WERI-Rb-1 (cell line): Measurements from ENCODE around the gene IGFBP5.

Source experiments
- DNase-seq: peaks from one replicate; pipeline ENCODE4 v3.0.0-alpha.2; 2020
- H3K27ac ChIP-seq: fragments of 250-450 bp; sonication (Bioruptor Pico); 2 replicates; pipeline ENCODE4 v1.5.1; 2020; ENCODE audit warnings: mild to moderate bottlenecking, moderate library complexity
- H3K27me3 ChIP-seq: fragments of 250-450 bp; sonication (Bioruptor Pico); 2 replicates; pipeline ENCODE4 v1.5.1; 2021; ENCODE audit warnings: mild to moderate bottlenecking, low read depth, moderate library complexity; ENCODE audit not compliant: insufficient read depth, severe bottlenecking
- H3K36me3 ChIP-seq: fragments of 250-450 bp; sonication (Bioruptor Pico); 2 replicates; pipeline ENCODE4 v1.5.1; 2020; ENCODE audit warnings: mild to moderate bottlenecking, moderate library complexity
- H3K4me3 ChIP-seq: 2 replicates; pipeline ENCODE4 v1.5.1; 2011; ENCODE audit warnings: low read depth, mild to moderate bottlenecking, control low read depth, low read length
- H3K9me3 ChIP-seq: fragments of 250-450 bp; sonication (Bioruptor Pico); 2 replicates; pipeline ENCODE4 v1.5.1; 2021; ENCODE audit warnings: mild to moderate bottlenecking, moderate library complexity; ENCODE audit not compliant: severe bottlenecking
- CTCF ChIP-seq: IDR thresholded peaks from 2 replicates; pipeline ENCODE4 v1.5.1; 2011; ENCODE audit warnings: low read depth, mild to moderate bottlenecking, control low read depth, inconsistent platforms, low read length

Gene IGFBP5

GRCh38 chr2:216732334-216732733 is 37.0 kb upstream of the IGFBP5 start:
- Histone ChIP-seq H3K9me3 (no peaks in the 10 kb centered on the region), H3K4me3 (no peak overlapping the region), H3K27ac (no peak overlapping the region), H3K36me3 (no peaks in the 10 kb centered on the region), H3K27me3 (no peaks in the 10 kb centered on the region)
- DNase-seq: no peak
- no peak for TF ChIP-seq CTCF

- no peak overlapping the region for H3K27ac ChIP-seq
- H3K9me3 ChIP-seq: no peaks in the 10 kb centered on the region
- no peak for DNase-seq
- H3K36me3 ChIP-seq: no peaks in the 10 kb centered on the region
- no peak overlapping the region for H3K4me3 ChIP-seq
- no peak for TF ChIP-seq CTCF
- H3K27me3 ChIP-seq: no peaks in the 10 kb centered on the region
Observed at GRCh38 chr2:216731465-216731864, 36.1 kb upstream of the IGFBP5 start.

GRCh38 chr2:216730871-216731270 is 35.5 kb upstream of the IGFBP5 start:
- no peak for TF ChIP-seq CTCF
- Histone ChIP-seq H3K27me3 (no peaks in the 10 kb centered on the region), H3K27ac (no peak overlapping the region), H3K36me3 (no peaks in the 10 kb centered on the region), H3K4me3 (no peak overlapping the region), H3K9me3 (no peaks in the 10 kb centered on the region)
- DNase-seq: no peak

GRCh38 chr2:216727346-216728122 is 32.2 kb upstream of the IGFBP5 start:
- Histone ChIP-seq H3K9me3 (no peaks in the 10 kb centered on the region), H3K36me3 (no peaks in the 10 kb centered on the region), H3K27me3 (no peaks in the 10 kb centered on the region), H3K4me3 (no peak overlapping the region), H3K27ac (no peak overlapping the region)
- no peak for DNase-seq
- no peak for TF ChIP-seq CTCF

- DNase-seq: no peak
- H3K36me3 ChIP-seq: no peaks in the 10 kb centered on the region
- no peak overlapping the region for H3K4me3 ChIP-seq
- no peak for TF ChIP-seq CTCF
- no peaks in the 10 kb centered on the region for H3K9me3 ChIP-seq
- no peak overlapping the region for H3K27ac ChIP-seq
- H3K27me3 ChIP-seq: no peaks in the 10 kb centered on the region
Observed at GRCh38 chr2:216724190-216724589, 28.8 kb upstream of the IGFBP5 start.

GRCh38 chr2:216721141-216721540 is 25.8 kb upstream of the IGFBP5 start:
- Histone ChIP-seq H3K9me3 (no peaks in the 10 kb centered on the region), H3K4me3 (no peak overlapping the region), H3K27ac (no peak overlapping the region), H3K27me3 (no peaks in the 10 kb centered on the region), H3K36me3 (no peaks in the 10 kb centered on the region)
- DNase-seq: no peak
- TF ChIP-seq CTCF: no peak
